Measurements from ENCODE around the gene C1orf159. TPM values are rescaled to one million over a fixed set of nuclear protein-coding genes. Genes with fewer than 3 reads are reported as not detected.

Gene C1orf159
- polyA plus RNA-seq, 1 donor (not counting 4 experiments of a cell fraction or from before 2014, with no cell fraction given): 6.1 TPM

DNA sequence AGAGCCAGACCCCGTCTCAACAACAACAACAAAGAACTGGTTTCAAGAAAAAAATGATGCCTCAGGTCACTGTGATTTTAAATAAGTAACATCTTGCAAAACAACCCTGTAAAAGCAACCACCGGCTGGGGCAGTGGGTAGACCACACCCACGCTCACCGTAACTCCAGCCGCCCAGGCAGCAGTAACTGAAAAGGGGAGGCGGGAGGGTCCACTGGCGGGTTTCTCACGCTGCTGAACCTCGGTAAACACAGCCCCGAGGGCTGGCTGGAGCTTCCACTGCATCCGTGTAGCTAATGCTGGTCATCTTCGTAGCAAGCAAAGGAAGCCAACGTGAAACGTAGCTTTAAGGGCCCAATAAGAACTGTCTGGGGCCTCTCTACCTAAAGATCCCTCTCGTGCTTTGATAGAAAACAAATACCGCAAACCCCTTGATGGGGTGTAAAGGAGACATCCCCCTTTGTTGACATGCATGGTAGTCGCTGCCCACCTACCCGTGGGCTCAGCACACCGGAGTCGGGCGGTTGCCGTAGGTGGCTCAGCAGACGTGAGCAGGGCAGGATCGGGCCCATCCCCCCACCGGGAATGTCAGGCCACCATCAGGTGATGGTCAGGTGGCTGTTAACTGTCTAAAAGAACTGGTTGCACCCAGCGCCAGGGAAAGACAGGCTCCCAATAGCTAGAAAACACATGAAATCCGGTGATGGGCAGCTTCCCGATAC is 4.2 kb downstream of the C1orf159 start:
- no peak overlapping the region for H2AFZ ChIP-seq (ENCODE audit: control insufficient read depth, low read length)
- H3K27ac ChIP-seq (ENCODE audit: control insufficient read depth, insufficient read depth, low read length): no peak overlapping the region
- H3K79me2 ChIP-seq (ENCODE audit: control insufficient read depth, insufficient read depth, low read length): peaks cover 66% of the 10 kb centered on the region
- peaks cover 6 to 13% of the 10 kb centered on the region in 2 experiments for H3K36me3 ChIP-seq (ENCODE audit: control insufficient read depth in 2 of 2, extremely low read depth in 1 of 2, insufficient read depth in 2 of 2, low read length in 2 of 2)
- H3K4me1 ChIP-seq (ENCODE audit: control insufficient read depth, extremely low read depth, insufficient read depth, low read length): peaks cover 2% of the 10 kb centered on the region
- H3K9me1 ChIP-seq (ENCODE audit: control insufficient read depth, extremely low read depth, insufficient read depth, low read length): no peaks in the 10 kb centered on the region
- no peaks in the 10 kb centered on the region for H3K9me3 ChIP-seq (ENCODE audit: control insufficient read depth, low read depth, low read length)
- H3K4me2 ChIP-seq (ENCODE audit: control insufficient read depth, extremely low read depth, insufficient read depth, low read depth, low read length): no peak overlapping the region
- no peak for DNase-seq (ENCODE audit: low read depth, low spot score)
- TF ChIP-seq, protein P1, sequence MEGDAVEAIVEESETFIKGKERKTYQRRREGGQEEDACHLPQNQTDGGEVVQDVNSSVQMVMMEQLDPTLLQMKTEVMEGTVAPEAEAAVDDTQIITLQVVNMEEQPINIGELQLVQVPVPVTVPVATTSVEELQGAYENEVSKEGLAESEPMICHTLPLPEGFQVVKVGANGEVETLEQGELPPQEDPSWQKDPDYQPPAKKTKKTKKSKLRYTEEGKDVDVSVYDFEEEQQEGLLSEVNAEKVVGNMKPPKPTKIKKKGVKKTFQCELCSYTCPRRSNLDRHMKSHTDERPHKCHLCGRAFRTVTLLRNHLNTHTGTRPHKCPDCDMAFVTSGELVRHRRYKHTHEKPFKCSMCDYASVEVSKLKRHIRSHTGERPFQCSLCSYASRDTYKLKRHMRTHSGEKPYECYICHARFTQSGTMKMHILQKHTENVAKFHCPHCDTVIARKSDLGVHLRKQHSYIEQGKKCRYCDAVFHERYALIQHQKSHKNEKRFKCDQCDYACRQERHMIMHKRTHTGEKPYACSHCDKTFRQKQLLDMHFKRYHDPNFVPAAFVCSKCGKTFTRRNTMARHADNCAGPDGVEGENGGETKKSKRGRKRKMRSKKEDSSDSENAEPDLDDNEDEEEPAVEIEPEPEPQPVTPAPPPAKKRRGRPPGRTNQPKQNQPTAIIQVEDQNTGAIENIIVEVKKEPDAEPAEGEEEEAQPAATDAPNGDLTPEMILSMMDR (optimal IDR thresholded peaks at IDR 0.05 in 1 of 3, IDR thresholded peaks at IDR 0.05 in 1 of 3, conservative IDR thresholded peaks at IDR 0.05 in 1 of 3; ENCODE audit: extremely low read depth in 1 of 3, insufficient read depth in 2 of 3, low read length in 3 of 3): no peak
- TF ChIP-seq EZH2 (IDR thresholded peaks at IDR 0.05; ENCODE audit: low read length): no peak
- FAIRE-seq: no peak
- H3K4me3 ChIP-seq (ENCODE audit: control insufficient read depth in 2 of 3, extremely low read depth in 1 of 3, insufficient read depth in 2 of 3, low read depth in 1 of 3, low read length in 3 of 3): no peak overlapping the region
- no peaks in the 10 kb centered on the region for H4K20me1 ChIP-seq (ENCODE audit: control insufficient read depth, extremely low read depth, insufficient read depth, low read length)
- no peak overlapping the region for H3K9ac ChIP-seq (ENCODE audit: control insufficient read depth, extremely low read depth, insufficient read depth, low read length)
- no peaks in the 10 kb centered on the region for H3K27me3 ChIP-seq (ENCODE audit: control insufficient read depth, extremely low read depth, insufficient read depth, low read length)
- dilution Hi-C loops (cut with MboI; ENCODE audit: extremely low pct_ligation_motif_present, low sequenced_read_pairs): no loop called here

DNA sequence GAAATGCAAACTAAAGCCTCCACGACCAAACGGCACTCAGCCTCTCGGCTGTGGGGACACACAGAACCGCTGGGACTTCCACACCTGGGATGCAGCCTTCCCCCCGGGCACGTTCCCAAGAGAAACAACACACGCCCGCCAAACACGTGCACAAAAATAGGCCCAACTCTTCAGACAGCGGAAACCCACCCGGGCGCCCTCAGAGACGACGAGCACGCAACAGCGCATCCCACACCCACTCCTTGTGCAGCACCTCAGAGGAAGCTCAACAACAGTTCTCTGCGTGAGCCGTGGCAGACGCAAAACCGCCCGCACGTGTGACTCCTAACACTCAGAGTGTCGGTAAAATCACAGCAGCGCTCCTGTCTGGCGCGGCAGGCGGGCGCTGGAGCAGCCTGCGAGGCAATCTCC is 5.3 kb downstream of the C1orf159 start:
- Histone ChIP-seq H2AFZ (ENCODE audit: control insufficient read depth, low read length) (no peak overlapping the region), H3K9me1 (ENCODE audit: control insufficient read depth, extremely low read depth, insufficient read depth, low read length) (no peaks in the 10 kb centered on the region), H3K36me3 (ENCODE audit: control insufficient read depth in 2 of 2, extremely low read depth in 1 of 2, insufficient read depth in 2 of 2, low read length in 2 of 2) (peaks cover 6 to 13% of the 10 kb centered on the region in 2 experiments), H3K4me3 (ENCODE audit: control insufficient read depth in 2 of 3, extremely low read depth in 1 of 3, insufficient read depth in 2 of 3, low read depth in 1 of 3, low read length in 3 of 3) (no peak overlapping the region), H3K27ac (ENCODE audit: control insufficient read depth, insufficient read depth, low read length) (no peak overlapping the region), H3K9me3 (ENCODE audit: control insufficient read depth, low read depth, low read length) (no peaks in the 10 kb centered on the region), H4K20me1 (ENCODE audit: control insufficient read depth, extremely low read depth, insufficient read depth, low read length) (no peaks in the 10 kb centered on the region), H3K79me2 (ENCODE audit: control insufficient read depth, insufficient read depth, low read length) (peaks cover 74% of the 10 kb centered on the region), H3K4me2 (ENCODE audit: control insufficient read depth, extremely low read depth, insufficient read depth, low read depth, low read length) (no peak overlapping the region), H3K27me3 (ENCODE audit: control insufficient read depth, extremely low read depth, insufficient read depth, low read length) (no peaks in the 10 kb centered on the region), H3K9ac (ENCODE audit: control insufficient read depth, extremely low read depth, insufficient read depth, low read length) (no peak overlapping the region), H3K4me1 (ENCODE audit: control insufficient read depth, extremely low read depth, insufficient read depth, low read length) (peaks cover 2% of the 10 kb centered on the region)
- FAIRE-seq (no peak), DNase-seq (ENCODE audit: low read depth, low spot score) (no peak)
- dilution Hi-C loops (cut with MboI; ENCODE audit: extremely low pct_ligation_motif_present, low sequenced_read_pairs): no loop called here
- no peak for TF ChIP-seq EZH2 (IDR thresholded peaks at IDR 0.05; ENCODE audit: low read length)
- TF ChIP-seq, protein P1 (optimal IDR thresholded peaks at IDR 0.05 in 1 of 3, IDR thresholded peaks at IDR 0.05 in 1 of 3, conservative IDR thresholded peaks at IDR 0.05 in 1 of 3; ENCODE audit: extremely low read depth in 1 of 3, insufficient read depth in 2 of 3, low read length in 3 of 3): no peak

All from keratinocyte (primary cell).